ENCODE measurements around the gene FBXL3. TPM values are rescaled to one million over a fixed set of nuclear protein-coding genes. Genes with fewer than 3 reads are reported as not detected.

FBXL3 gene
- polyA plus RNA-seq, 3 donors: 14.7 to 20.0 (median 19.0) TPM

DNA sequence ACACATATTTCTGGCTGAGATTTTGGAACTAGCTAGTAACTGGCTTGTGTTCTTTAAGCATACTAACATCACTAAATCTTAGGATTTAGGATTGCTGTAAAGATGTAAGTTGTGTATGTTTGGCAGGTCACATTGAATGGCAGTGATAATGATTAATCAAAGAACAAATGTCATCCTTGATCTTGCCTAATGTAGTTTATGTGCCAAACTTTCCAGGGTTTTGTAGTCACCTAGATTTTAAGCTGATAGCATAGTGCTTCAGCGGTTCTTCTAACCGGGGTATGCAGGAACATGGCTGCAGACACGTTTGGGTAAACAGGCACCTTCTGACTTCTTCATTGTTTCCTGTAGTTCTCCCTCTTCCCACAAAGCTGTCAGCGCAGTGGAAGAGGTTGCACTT lies 25.4 kb downstream of the FBXL3 start:
- Histone ChIP-seq H3K4me1 (ENCODE audit: control insufficient read depth in 1 of 2, insufficient read depth in 2 of 2, low read length in 2 of 2) (no peaks in the 10 kb centered on the region), H3K27ac (ENCODE audit: low read depth in 1 of 2, low read length in 2 of 2) (peak overlapping the region in 1 of 2 donors; percentile 13), H3K4me3 (replicated peaks in 1 of 3; ENCODE audit: low read depth in 2 of 3, low read length in 3 of 3) (no peak overlapping the region), H3K4me2 (replicated peaks; ENCODE audit: extremely low read depth, low read length, poor library complexity, severe bottlenecking) (no peak overlapping the region), H3K9ac (ENCODE audit: insufficient read depth, low read length, poor library complexity, severe bottlenecking) (no peak overlapping the region), H3K36me3 (replicated peaks in 1 of 2; ENCODE audit: control insufficient read depth in 1 of 2, insufficient read depth in 2 of 2, low read length in 2 of 2) (peaks cover 34 to 87% of the 10 kb centered on the region in 2 donors), H2AFZ (ENCODE audit: insufficient read depth, low read depth, low read length, poor library complexity, severe bottlenecking) (no peak overlapping the region), H3K27me3 (ENCODE audit: control insufficient read depth in 2 of 2, insufficient read depth in 2 of 2, low read length in 2 of 2) (no peaks in the 10 kb centered on the region), H3K79me2 (ENCODE audit: insufficient read depth, low read length) (peaks cover 15% of the 10 kb centered on the region), H3K9me3 (replicated peaks in 1 of 2; ENCODE audit: control insufficient read depth in 1 of 2, insufficient read depth in 1 of 2, low read length in 2 of 2) (no peaks in the 10 kb centered on the region), H4K20me1 (ENCODE audit: insufficient read depth, low read length) (peaks cover 63% of the 10 kb centered on the region)
- TF ChIP-seq CTCF (IDR thresholded peaks at IDR 0.05): no peak
- WGBS (ENCODE audit: insufficient coverage): 79% methylated on average over 2 of the region's 4 CpGs
- Mint-ChIP-seq H3K9me3 (no peaks in the 10 kb centered on the region), H3K36me3 (peaks cover 45 to 73% of the 10 kb centered on the region in 2 donors), H3K27me3 (ENCODE audit: low read depth in 3 of 3) (no peaks in the 10 kb centered on the region), H3K27ac (peak overlapping the region in 4 of 7 donors; percentile 39 to 55 (median 52)), H3K4me1 (peaks cover 2% of the 10 kb centered on the region), H3K4me3 (no peak overlapping the region)
- DNase-seq: no peak
- intact Hi-C loops (cut with micrococcal nuclease): no loop called here

DNA sequence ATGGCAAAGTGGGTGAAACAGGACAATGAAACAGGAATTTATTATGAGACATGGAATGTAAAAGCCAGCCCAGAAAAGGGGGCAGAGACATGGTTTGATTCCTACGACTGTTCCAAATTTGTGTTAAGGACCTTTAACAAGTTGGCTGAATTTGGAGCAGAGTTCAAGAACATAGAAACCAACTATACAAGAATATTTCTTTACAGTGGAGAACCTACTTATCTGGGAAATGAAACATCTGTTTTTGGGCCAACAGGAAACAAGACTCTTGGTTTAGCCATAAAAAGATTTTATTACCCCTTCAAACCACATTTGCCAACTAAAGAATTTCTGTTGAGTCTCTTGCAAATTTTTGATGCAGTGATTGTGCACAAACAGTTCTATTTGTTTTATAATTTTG lies 26.5 kb downstream of the FBXL3 start:
- Mint-ChIP-seq H3K4me3 (no peak overlapping the region), H3K4me1 (peaks cover 2% of the 10 kb centered on the region), H3K27ac (no peak overlapping the region), H3K9me3 (no peaks in the 10 kb centered on the region), H3K27me3 (ENCODE audit: low read depth in 3 of 3) (no peaks in the 10 kb centered on the region), H3K36me3 (peaks cover 52 to 73% of the 10 kb centered on the region in 2 donors)
- H3K27me3 ChIP-seq (ENCODE audit: control insufficient read depth in 2 of 2, insufficient read depth in 2 of 2, low read length in 2 of 2): no peaks in the 10 kb centered on the region
- H4K20me1 ChIP-seq (ENCODE audit: insufficient read depth, low read length): peaks cover 53% of the 10 kb centered on the region
- no peak overlapping the region for H2AFZ ChIP-seq (ENCODE audit: insufficient read depth, low read depth, low read length, poor library complexity, severe bottlenecking)
- no peak for TF ChIP-seq CTCF (IDR thresholded peaks at IDR 0.05)
- no peaks in the 10 kb centered on the region for H3K9me3 ChIP-seq (replicated peaks in 1 of 2; ENCODE audit: control insufficient read depth in 1 of 2, insufficient read depth in 1 of 2, low read length in 2 of 2)
- no peak overlapping the region for H3K9ac ChIP-seq (ENCODE audit: insufficient read depth, low read length, poor library complexity, severe bottlenecking)
- H3K4me2 ChIP-seq (replicated peaks; ENCODE audit: extremely low read depth, low read length, poor library complexity, severe bottlenecking): no peak overlapping the region
- H3K4me3 ChIP-seq (replicated peaks in 1 of 3; ENCODE audit: low read depth in 2 of 3, low read length in 3 of 3): no peak overlapping the region
- peaks cover 14% of the 10 kb centered on the region for H3K79me2 ChIP-seq (ENCODE audit: insufficient read depth, low read length)
- no CpG with 5 or more reads among the region's 1 CpG for WGBS (ENCODE audit: insufficient coverage)
- H3K4me1 ChIP-seq (ENCODE audit: control insufficient read depth in 1 of 2, insufficient read depth in 2 of 2, low read length in 2 of 2): no peaks in the 10 kb centered on the region
- H3K27ac ChIP-seq (ENCODE audit: low read depth in 1 of 2, low read length in 2 of 2): peak overlapping the region in 1 of 2 donors; percentile 13
- peaks cover 40 to 88% of the 10 kb centered on the region in 2 donors for H3K36me3 ChIP-seq (replicated peaks in 1 of 2; ENCODE audit: control insufficient read depth in 1 of 2, insufficient read depth in 2 of 2, low read length in 2 of 2)
- intact Hi-C loops (cut with micrococcal nuclease): no loop called here
- DNase-seq: no peak
